Endometrium (tissue), 2 donors: ENCODE data around the gene SMTNL1.

Experiments
- FAIRE-seq: peaks from 2 replicates; lab custom pipeline; 2012; peaks lifted over from hg19 to GRCh38; lab: Jason Lieb, UNC
- donor health status: control.
- donor health status: control.

Gene SMTNL1

DNA sequence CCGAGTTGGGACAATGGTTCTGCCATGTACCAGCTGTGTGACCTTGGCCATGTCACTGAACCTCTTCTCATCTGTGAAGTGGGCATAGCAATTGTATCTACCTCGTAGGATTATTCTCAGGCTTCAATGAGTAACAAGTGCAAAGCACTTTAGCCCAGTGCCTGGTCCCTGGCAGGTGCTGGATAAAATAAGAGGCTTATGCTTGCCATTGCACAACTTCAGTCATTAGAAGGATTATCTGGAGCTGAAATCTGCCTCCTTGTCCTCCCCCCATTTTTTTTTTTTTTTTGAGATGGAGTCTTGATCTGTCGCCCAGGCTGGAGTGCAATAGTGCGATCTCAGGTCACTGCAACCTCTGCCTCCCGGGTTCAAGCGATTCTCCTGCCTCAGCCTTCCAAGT, 7.2 kb downstream of the SMTNL1 start:
- no peak for FAIRE-seq

DNA sequence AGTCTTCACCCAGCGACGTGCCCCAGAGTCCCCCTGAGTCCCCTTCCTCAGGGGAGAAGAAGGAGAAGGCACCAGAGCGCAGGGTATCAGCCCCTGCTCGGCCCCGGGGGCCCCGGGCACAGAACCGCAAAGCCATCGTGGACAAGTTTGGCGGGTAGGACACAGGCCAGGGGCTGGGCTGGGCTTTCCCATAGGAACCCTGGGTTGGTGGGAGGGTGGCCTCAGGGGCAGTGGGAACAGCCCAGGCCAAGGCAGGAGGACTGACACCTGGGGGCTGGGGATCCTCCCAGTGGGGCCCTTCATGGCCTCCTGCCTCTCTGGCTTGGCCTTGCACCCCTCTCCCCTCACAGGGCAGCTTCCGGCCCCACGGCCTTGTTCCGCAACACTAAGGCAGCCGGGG, 8.5 kb downstream of the SMTNL1 start:
- no peak for FAIRE-seq

DNA sequence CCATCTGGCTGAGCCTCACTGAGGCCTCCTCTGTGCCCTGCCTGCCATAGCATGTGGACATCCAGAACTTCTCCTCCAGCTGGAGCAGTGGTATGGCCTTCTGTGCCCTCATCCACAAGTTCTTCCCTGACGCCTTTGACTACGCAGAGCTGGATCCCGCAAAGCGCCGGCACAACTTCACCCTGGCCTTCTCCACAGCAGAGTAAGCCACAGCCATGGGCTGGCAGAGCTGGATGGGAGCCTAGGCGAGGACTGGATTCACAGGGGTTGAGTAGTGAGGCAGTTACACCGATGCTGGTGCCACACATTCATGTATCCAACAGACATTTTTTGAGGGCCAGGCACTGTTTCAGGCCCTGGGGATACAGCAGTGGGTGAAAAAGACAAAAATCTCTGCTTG, 9.1 kb downstream of the SMTNL1 start:
- FAIRE-seq: no peak

DNA sequence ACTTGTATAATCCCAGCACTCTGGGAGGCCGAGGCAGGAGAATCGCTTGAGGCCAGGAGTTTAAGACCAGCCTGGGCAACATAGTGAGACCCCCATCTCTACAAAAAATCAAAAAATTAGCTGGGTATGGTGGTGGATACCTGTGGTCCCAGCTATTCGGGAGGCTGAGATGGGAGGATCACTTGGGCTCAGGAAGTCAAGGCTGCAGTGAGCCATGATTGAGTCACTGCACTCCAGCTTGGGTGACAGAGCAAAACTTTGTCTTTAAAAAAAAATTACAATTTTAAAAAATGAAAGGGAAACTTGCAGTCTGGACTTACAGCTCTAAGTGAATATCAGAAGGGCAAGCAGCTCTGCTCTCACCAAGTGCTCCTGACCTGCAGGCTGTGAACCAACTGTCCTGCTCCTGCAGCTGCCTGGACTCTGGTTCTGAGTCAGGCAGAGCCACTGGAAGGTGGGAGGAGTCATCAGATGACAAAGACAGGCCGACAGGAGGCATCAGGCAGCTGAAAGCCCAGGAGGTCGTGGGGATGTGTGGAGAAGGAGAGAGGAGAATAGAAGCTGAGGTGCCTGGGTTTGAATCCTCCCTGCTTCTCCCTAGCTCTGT, 9.6 kb downstream of the SMTNL1 start:
- no peak for FAIRE-seq

DNA sequence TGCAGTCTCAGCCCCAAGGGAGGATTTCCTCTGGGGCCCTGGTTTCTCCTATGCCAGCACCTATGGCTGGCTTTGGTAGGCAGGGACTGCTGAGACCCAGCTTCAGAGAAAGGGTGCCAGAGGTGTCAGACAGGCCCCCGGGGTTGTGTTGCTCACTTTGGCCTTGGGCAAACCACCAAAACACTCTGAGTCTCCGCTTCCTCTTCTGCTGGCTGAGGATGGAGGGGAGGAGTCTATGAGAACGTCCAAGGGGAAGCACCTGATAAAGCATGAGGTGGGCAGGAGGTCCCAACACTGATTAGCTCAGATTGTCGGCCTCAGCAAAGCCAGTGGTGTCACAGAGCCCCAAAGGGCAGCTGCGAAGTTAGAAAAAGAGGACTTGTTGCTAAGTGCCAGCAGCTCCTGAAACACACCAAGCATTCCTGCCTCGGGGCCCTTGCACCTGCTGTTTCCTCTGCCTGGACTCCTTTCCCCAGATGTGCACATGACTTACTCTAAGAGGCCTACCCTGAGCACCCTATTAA, 10.5 kb downstream of the SMTNL1 start:
- no peak for FAIRE-seq

DNA sequence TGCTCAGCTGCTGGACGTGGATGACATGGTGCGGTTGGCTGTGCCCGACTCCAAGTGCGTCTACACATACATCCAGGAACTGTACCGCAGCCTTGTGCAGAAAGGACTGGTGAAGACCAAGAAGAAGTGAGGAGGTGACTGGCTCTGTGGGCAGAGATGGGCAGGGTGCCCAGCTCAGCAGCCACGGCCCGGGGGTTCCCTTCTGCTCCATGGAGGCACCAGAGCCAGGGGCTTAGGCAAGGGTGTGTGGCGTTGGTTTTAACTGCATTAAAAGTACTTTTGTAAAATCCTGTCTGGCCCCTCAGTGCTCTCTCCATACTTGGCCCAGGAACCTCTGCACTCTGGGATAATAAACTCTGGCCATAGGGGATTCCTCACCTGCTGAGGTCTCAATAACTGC, 12.6 kb downstream of the SMTNL1 start:
- no peak for FAIRE-seq

DNA sequence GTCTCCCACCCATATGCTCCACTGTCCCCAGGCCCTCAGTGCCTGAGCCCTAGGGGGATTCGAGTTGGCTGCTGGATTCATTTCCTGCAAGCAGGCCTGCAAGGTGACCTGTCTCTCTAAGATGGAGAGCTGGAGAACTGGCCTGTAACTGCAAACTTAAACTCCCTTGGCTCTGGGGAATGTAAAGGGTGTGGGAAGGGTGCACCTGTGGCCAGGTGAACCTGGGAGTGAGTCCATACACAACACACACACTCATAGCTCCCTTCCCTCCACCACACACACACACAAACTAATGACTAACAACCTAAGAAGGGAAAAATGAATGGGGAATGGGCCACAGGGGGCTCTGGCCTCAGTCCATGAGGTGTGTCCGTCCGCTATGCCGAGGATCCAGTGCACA, 14.5 kb downstream of the SMTNL1 start:
- no peak for FAIRE-seq

DNA sequence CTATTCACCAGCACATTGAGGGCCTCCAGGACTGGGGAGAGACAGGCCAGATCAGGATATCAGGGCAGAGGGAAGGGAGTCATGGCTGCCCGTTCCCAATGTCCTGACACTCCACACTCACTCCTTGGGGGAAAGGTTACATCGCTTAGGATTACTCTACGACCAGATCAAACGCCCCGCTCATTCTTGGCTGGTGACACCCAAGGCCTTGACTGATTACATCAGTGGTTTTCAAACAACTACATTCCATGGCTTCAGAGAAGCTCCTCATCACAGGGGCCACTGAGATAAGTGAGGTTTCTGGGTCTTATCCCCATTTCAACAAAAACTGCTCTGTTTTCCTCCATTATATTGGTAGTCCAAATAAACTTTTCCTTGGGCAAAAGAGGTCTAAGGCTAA, 15.1 kb downstream of the SMTNL1 start:
- FAIRE-seq: no peak

DNA sequence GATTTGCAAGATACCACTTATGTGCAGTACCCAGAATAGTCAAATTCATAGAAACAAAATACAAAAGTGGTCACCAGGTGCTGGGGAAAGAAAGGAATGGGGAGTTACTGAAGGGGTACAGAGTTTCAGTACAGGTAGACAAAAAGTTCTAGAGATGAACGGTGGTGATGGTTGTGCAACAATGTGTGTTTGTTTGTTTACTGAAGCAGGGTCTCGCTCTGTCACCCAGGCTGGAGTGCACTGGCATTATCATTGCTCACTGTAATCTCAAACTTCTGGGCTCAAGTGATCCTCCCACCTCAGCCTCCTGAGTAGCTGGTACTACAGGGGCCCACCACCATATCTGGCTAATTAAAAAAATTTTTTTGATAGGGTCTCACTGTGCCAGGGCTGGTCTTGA, 18.0 kb downstream of the SMTNL1 start:
- no peak for FAIRE-seq

DNA sequence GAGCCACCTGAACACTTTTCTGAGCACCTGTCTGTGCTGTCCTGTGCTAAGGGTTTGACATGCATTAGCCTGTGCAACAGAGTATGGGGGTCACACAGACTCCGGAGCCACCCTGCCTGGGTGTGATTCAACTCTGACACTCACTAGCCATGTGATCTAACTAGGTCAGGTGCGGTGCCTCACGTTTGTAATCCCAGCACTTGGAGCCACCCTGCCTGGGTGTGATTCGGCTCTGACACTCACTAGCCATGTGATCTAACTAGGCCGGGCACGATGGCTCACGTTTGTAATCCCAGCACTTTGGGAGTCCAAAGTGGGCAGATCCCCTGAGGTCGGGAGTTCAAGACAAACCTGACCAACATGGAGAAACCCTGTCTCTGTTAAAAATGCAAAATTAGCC, 18.6 kb downstream of the SMTNL1 start:
- FAIRE-seq: no peak

DNA sequence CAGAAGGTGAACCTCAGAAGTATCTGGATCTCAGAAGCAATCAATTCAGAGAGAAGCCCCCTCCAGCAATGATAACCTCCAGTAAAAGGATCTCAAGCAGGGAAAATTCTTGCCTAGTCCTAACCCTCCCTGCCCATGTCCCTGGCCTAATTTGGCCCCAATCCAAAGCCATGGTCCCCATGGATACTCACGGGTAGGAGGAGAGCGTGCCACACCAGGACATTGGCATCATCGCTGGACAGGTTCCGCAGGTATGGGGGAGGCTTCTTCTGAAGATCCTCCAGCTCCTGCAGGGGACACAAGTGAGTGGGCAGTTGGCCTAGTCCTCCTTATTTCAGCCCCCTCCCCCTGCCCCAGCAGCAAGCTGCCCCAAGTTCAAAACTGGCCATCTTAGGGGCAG, 22.8 kb downstream of the SMTNL1 start:
- no peak for FAIRE-seq

DNA sequence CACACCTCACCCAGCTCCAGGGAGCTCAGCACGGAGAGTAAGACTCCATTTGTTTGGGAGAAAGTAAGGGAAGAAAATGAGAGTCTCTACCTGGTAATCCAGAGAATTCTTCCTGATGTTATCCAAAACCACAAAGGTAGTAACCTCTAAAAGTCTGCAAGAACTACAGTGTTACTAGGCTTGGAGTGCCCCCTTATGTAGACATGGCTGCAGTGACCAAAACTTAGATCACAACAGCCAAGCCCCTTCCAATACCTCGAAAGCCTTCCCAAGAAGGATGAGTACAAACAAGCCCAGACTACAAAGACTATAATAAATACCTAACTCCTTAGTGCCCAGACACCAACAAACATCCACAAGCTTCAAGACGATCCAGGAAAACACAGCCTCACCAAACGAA, 25.2 kb downstream of the SMTNL1 start:
- FAIRE-seq: no peak

DNA sequence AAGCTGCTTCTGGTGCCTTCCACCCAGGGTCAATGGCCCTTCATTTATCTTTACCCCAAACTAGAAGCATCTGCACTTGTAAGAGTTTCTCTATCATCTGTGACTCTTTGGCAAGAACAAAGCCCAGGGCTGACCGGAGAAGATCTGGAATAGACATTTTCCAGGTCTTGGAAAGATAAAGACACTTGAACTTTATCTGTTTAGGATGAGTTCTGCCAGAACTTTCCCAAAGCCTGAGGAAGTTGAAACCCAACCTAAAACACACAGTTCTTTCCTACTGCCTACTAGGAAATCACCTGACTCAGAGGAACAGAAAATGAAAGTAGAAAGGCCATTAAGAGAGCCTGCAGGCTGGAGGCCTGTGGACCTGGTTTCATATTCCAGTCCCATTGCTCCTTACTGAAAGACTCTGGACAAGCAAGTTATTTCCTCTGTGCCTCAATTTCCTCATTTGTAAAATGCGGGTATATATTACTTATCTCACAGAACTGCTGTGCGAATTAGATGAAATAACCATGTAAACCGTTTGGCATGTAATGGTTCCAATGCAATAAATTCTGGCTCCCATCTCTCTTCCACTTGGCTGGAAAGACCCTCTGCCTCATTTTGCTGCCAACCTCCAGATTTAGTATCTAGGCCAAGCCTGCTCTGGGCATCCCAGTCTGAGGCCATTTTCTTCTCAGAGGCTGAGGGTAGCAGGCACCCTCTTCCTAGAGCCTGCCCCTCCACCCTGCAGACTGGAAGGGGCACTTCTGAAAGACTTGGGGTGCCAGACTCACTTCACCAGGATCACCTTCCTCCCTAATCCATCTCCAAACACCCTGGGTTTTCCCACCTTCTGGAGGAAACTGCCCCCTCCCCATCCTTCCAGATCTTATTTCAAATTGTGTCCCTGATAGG, 28.9 kb downstream of the SMTNL1 start:
- no peak for FAIRE-seq

DNA sequence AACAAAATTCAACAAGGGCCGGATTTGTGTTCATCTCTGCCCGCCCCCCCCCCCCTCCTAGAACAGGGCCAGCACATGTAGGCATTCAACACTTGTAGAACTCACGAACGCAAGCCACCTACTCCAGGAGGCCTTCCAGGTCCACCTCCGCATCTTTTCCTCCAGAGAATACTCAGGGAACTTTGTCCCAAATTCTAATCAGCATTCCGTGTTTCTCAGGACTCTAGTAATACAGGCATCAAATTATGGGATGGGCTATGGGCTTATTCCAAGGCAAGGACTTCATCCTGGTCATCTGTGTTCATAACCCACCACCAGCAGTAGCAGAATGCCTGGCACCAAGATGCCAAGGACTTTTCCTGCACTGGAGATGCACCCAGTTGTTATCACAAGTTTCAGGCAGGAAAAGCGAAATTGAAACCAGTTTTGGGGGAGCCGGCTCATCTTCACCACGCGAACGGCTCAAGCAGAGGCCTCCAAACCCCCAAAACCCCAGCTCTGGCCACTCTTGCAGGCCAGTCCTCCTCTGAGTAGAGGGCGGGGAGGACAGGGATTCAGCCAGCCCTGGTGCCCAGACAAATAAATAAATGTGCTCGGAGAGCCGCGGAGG, 29.6 kb downstream of the SMTNL1 start:
- no peak for FAIRE-seq

DNA sequence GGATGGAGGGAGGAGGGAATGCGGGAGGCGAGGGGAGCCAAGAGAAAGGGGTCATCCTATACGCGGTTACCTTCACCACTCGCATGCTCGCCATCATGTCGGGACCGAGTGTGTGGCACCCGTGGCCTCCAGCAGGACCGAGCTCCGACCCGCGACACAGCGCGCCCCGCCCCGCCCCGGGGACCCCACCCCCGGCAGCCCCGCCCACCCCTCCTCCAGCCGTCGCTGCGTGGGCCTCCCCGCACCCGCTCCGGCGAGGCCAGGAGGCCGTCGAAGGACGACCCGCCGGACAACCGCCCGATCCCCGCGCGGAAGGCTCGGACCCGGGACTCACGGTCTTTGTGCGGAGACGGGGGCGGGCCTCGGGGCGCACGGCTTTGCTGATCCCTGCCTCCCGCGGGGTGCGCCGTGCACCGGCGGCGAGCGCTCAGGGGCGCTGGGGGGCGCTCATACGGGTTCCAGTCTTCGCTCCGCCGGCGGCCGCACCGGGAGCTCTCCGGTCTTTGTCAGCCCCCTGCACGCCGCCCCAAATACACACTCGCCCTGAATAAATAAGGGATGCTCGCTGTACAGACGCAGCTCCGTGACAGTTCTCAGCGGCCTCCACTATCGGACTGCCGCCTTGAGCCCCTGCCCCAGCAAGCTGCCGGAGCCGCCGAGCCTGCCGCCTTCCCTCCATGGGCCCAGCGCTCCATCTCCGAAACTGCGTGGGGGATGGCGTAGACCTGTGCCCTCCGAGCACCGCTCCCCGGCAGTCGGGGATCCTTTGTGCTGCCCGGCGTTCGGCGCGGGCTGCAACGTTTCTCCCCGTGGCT, 30.3 kb downstream of the SMTNL1 start, which contains the start of gene UBE2L6:
Gene UBE2L6 (minus strand): TSS at position 158 of the 815 bp plus-strand sequence. CDS start 61 bp downstream, at position 97.
- FAIRE-seq: no peak

DNA sequence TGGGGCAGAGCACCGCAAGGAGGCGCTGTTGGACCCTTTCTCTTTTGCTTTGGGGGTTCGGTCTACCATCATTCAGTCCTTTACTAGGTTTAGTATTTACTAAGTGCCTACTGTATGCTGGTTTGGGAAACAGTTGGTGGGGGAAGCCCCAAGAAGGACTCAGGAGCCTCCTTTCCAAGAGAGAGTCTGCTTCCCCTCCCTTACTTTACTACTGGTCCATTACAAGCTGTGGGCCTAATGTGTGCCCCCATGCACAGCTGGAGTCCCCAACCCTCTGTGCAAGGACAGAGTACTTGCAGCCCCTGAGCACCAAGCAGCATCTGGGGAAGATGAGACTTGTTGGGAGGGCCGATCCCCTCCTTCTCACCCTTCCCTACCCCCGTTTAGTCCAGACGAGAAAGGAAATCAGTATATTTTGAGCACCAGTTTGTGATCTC, 31.0 kb downstream of the SMTNL1 start:
- FAIRE-seq: no peak

DNA sequence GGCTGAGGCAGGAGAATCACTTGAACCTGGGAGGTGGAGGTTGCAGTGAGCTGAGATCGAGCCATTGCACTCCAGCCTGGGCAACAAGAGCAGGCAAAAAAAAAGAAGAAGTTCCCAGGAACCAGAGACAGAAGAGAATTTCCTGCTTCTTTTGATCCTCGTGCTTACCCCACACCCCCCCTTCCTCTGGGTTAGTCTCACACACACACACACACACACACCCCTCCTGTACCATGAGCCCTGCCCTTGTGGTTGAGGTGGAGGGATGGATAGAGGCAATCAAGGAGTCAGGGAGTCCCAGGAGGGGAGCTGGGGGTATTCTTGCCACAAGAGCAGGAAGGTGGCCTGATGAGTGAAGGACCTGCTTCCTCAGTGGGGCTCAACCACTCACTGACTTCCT, 34.2 kb downstream of the SMTNL1 start:
- no peak for FAIRE-seq

DNA sequence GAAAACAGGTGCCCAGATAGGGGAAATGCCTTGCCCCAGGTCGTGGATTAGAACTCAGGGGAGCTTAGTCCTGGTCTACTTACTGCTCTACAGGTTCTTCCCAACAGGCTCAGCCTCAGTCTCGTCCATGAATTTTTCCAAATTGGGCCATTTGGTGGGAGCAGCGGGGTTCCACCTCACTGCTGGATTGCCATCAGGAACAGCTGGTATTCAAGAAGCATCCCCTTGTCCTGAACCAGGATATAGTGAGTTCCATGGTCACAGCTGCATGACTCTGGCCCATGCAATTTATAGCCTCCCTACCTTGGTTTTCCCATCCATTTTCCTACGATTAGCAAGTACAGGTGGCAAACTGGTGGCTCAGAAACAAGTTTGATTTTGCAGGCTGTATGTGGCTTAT, 36.7 kb downstream of the SMTNL1 start:
- no peak for FAIRE-seq

DNA sequence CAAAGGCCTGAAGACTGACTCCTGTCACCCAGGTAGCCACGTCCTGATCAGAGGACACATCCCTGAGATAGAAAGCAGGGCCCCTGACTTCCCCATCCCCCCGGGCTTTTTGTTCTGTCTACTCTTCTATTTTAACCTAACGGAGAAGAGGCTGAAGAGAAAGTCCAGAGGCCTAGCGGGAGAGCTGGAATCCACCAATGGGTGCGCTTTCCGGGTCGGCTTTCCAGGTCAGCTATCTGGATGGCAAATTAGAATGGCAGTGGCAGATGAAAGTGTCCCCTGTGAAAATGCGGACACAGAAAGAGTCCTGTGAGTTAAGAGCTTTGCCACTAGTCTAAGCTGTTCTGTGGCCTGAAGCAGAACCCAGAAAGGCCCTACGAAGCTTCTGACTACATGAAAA, 46.9 kb downstream of the SMTNL1 start:
- no peak for FAIRE-seq

DNA sequence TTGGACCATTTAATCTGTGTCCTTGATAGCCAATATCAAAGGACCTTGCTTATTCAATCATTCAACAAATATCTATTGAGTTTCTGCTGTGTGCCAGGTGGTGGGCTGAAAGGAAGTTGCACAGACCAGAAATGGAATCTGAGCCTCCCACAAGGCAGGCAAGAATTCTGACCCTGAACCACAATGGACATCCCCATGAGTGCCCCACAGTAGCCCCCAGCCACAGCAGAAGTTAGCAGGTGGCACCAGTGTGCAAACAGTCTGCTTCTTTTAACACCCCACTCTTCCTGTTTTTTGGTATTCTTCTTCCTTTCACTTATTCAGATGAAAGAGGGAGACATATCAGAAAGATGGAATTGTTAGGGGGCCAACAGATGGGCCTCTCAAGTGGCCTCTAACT, 47.9 kb downstream of the SMTNL1 start:
- no peak for FAIRE-seq

DNA sequence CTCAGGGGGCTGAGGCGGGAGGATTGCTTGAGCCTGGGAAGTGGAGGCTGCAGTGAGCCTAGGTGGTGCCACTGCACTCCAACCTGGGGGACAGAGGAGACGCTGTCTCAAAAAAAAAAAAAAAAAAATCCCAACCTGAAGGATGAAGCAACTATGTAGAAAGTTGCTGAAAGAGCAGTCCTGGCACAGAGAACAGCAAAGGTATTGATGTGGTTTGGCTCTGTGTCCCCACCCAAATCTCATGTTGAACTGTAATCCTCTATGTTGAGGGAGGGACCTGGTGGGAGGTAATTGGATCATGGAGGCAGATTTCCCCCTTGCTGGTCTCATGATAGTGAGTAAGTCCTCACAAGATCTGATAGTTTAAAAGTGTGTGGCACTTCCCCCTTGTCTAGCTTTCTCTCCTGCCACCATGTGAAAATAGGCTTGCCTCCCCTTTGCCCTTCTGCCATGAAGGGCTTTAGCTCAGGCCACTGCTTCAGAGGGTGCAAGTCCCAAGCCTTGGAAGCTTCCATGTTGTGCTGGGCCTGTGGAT, 49.4 kb downstream of the SMTNL1 start:
- no peak for FAIRE-seq
